Kidney epithelial cell (primary cell): ENCODE results near the gene MTHFR. TPM values are rescaled to one million over a fixed set of nuclear protein-coding genes. Genes with fewer than 3 reads are reported as not detected.

ENCODE experiments used
- DNase-seq: peaks from one replicate; pipeline ENCODE4 v3.0.0-alpha.2; 2010; ENCODE audit warnings: low read depth
- H3K27me3 ChIP-seq: 2 replicates; pipeline ENCODE4 v1.6.0; 2011; ENCODE audit warnings: low read length; ENCODE audit not compliant: control insufficient read depth, insufficient read depth
- H3K36me3 ChIP-seq: 2 replicates; pipeline ENCODE4 v1.5.1; 2011; ENCODE audit warnings: low read length; ENCODE audit not compliant: control insufficient read depth, insufficient read depth
- H3K4me3 ChIP-seq: 2 replicates; pipeline ENCODE4 v1.5.1; 2011; ENCODE audit warnings: low read depth, mild to moderate bottlenecking, control low read depth, low read length
- CTCF ChIP-seq: IDR thresholded peaks from 2 replicates; pipeline ENCODE4 v1.5.1; 2011; ENCODE audit warnings: mild to moderate bottlenecking, moderate library complexity, low read length, control low read depth, inconsistent platforms; ENCODE audit not compliant: insufficient read depth, poor library complexity, severe bottlenecking
- total RNA-seq: library from RNA; depleted of rRNA; stranded (reverse); fragments of >200 nt; gene quantifications from 2 replicates; pipeline ENCODE4 v1.2.3, GENCODE V29; 2015

Gene MTHFR
- total RNA-seq, 1 donor from 2014 or later: 26.6 TPM

DNA sequence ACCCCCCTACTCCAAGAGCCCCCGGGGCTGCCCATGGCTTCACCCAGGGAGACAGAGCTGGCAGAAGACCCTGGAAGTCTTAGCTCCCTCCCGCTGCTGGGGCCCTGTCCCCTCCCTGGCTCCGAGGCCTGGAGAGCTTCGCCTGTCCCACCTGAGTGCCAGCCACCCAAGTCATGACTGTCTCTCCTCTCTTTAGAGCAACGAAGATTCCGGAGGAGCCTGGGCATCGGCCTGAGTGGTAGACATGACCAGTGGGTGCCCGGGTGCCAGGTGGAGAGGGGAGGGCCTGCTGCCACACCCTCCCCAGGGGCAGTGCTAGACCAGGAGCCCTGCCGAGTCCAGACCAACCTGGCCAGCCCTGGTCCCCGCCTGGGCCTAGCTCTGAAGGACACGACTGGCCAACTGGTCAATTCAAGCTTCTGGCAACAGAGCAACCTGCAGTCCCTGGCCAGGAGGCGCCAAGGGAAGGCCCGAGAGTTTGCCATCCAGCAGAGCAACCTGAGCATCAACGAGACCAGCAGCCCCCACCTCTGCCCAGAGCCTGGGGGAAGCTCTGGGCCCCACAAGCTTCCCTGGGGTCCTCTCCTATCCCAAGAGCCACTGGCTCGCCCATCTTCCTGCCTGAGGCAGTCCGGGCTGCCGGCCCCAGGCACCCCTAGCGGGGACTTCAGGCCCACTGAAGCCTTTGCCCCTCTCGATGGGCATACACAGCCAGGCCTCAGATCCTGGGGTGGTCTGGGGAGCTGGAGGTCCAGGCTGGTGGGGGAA is 39.9 kb downstream of the MTHFR start:
- TF ChIP-seq CTCF: no peak
- no peak overlapping the region for H3K4me3 ChIP-seq
- H3K27me3 ChIP-seq: peaks cover 31% of the 10 kb centered on the region
- no peak for DNase-seq
- no peaks in the 10 kb centered on the region for H3K36me3 ChIP-seq

DNA sequence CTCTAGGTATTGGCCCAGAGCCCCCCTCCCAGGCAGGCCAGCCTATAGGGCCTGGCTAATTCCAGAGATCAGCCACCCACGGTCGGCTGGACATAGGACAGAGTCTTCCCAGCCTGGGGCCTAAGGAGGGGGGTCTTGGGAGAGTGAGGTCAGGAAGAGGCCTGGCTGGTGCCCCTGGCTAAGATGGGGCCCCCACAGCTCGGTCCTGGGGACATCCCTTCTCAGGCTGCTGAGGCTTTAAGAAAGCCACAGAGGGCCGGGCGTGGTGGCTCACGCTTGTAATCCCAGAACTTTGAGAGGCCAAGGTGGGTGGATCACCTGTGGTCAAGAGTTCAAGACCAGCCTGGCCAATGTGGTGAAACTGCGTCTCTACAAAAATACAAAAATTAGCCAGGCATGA is 41.2 kb downstream of the MTHFR start:
- TF ChIP-seq CTCF: no peak
- H3K36me3 ChIP-seq: no peaks in the 10 kb centered on the region
- peaks cover 34% of the 10 kb centered on the region for H3K27me3 ChIP-seq
- no peak for DNase-seq
- no peak overlapping the region for H3K4me3 ChIP-seq

GRCh38 chr1:11764115-11764514 is 41.6 kb downstream of the MTHFR start:
- Histone ChIP-seq H3K4me3 (no peak overlapping the region), H3K27me3 (peaks cover 34% of the 10 kb centered on the region), H3K36me3 (no peaks in the 10 kb centered on the region)
- no peak for TF ChIP-seq CTCF
- no peak for DNase-seq

DNA sequence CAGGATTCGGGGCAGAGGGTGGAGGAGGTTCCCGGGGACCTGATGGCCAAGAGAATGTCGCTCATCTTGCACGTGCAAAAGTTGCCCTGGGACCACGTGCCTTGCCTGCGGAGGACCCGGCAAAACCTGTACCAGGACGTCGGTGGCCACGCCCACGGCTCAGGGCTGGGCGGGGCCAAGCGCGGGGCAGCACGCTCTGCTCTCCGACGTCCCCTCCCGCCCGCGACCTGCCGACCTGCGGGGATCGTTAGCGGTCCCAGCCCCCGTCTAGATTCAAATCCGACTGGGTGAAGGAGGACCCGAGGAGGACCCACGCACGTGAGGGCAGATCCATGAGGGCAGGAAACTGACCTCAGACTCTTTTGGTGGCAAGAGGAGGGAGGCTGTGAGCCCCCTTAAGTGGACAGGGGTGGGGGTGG is 43.8 kb downstream of the MTHFR start, which contains the start of gene C1orf167:
Gene C1orf167, plus strand, starts transcription at position 206 of the 419 bp plus-strand sequence. CDS start 2,208 bp downstream, outside the sequence.
- no peaks in the 10 kb centered on the region for H3K36me3 ChIP-seq
- peaks cover 30% of the 10 kb centered on the region for H3K27me3 ChIP-seq
- TF ChIP-seq CTCF: no peak
- no peak for DNase-seq
- H3K4me3 ChIP-seq: no peak within 1 kb of the TSS

GRCh38 chr1:11761285-11761684 is 44.5 kb downstream of the MTHFR start:
- Histone ChIP-seq H3K4me3 (no peak overlapping the region), H3K27me3 (peaks cover 23% of the 10 kb centered on the region), H3K36me3 (no peaks in the 10 kb centered on the region)
- no peak for TF ChIP-seq CTCF
- DNase-seq: no peak

- Histone ChIP-seq H3K36me3 (no peaks in the 10 kb centered on the region), H3K4me3 (no peak overlapping the region), H3K27me3 (peaks cover 19% of the 10 kb centered on the region)
- DNase-seq: no peak
- no peak for TF ChIP-seq CTCF
These were observed 46.0 kb downstream of the MTHFR start for GRCh38 chr1:11759791-11760190.
